Measurements from ENCODE around the gene TBC1D13. TPM values are rescaled to one million over a fixed set of nuclear protein-coding genes. Genes with fewer than 3 reads are reported as not detected.
A peak's percentile ranks its signal among the peaks of the same experiment; 100 is the strongest.

TBC1D13 gene
- polyA plus RNA-seq, 2 of the 4 experiments (the other 2 are of a cell fraction): 13.9 to 17.6 TPM

DNA sequence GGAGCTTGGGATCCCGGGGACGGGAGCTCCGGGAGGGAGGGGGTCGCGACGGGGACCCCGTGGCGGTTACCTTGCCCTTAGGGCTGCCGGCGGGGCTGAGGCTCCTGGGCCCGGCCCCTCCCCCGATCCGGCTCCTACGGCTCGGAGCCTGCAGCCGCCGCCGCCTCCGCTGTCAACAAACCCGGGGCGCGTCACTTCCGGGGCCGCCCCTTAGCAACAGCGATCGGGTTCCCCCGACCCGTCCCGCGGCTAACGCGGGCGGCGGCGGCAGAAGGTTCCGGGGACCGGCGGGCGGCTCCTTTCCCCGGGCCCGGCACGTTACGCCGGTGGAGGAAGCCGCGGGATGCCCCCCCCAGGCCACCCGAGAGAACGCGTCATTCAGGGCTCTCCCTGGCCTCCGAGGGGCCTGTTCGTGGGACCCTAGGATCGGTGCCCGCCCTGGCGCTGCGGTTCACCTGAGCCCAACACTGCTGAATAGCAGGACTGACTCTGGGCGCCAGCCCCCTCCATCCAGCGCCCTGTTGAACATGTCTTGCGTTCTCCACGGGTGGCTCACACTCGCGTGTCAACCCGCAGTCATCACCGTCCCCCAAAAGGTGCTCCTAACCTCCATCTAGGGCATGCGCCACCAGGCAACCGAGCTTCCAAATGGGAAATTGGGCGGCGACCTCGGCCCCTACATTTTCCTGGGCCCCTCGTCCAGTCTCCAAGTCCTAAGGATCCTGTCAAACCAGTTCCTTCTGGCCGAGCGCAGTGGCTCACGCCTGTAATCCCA lies 15.1 kb upstream of the TBC1D13 start, which contains the start of gene ZER1:
Gene ZER1 (minus strand): TSS at position 183 of the 775 bp plus-strand sequence. CDS start 16,362 bp downstream, outside the sequence.
- ChIA-PET POLR2A (interaction anchor here (0.7 to 1.5 kb wide), 4 partner anchors 9 to 46 kb away, joined by 3 to 4 read pairs (median 3); partner anchors contain the start of gene ENDOG), CTCF (interaction anchor here (0.6 to 2.4 kb wide), 6 partner anchors 10 to 70 kb away, joined by 3 to 6 read pairs (median 5); partner anchors contain the start of genes ENDOG and PKN3)
- Histone ChIP-seq H3K4me2 (peak within 1 kb of the TSS; percentile 85), H3K27ac (peak within 1 kb of the TSS; percentile 87 to 96), H3K4me3 (peak within 1 kb of the TSS; percentile 76), H3K4me1 (peaks cover 5% of the 10 kb centered on the region; the same call in 1 of the 3 replicates), H3K9me3 (peaks cover 11% of the 10 kb centered on the region)
- FAIRE-seq (no peak), ATAC-seq (peak; percentile 96 to 98), DNase-seq (ENCODE audit: low read depth in 1 of 2, low spot score in 1 of 2) (peak; percentile 89 to 97)
- 3% methylated on average over 26 of the region's 72 CpGs for WGBS (ENCODE audit: missing lambda C conversion rate)
- TF ChIP-seq ZC3H11A (IDR thresholded peaks at IDR 0.05): peak; percentile 21; the same call in 1 of the 2 replicates
- TF ChIP-seq CHD2 (IDR thresholded peaks at IDR 0.05; ENCODE audit: low read length, partially characterized antibody): peak; percentile 13
- TF ChIP-seq RFX5 (IDR thresholded peaks at IDR 0.05): 0 out of 2 replicates have a peak, but pooled peaks have one; percentile 71
- TF ChIP-seq JUN (IDR thresholded peaks at IDR 0.05): peak; percentile 63 to 98; a peak in 4 of 5 replicates
- TF ChIP-seq ZSCAN20 (CRISPR knock-in tag; IDR thresholded peaks at IDR 0.05): no peak
- no peak for TF ChIP-seq RARB (CRISPR knock-in tag; IDR thresholded peaks at IDR 0.05)
- TF ChIP-seq, protein P1, sequence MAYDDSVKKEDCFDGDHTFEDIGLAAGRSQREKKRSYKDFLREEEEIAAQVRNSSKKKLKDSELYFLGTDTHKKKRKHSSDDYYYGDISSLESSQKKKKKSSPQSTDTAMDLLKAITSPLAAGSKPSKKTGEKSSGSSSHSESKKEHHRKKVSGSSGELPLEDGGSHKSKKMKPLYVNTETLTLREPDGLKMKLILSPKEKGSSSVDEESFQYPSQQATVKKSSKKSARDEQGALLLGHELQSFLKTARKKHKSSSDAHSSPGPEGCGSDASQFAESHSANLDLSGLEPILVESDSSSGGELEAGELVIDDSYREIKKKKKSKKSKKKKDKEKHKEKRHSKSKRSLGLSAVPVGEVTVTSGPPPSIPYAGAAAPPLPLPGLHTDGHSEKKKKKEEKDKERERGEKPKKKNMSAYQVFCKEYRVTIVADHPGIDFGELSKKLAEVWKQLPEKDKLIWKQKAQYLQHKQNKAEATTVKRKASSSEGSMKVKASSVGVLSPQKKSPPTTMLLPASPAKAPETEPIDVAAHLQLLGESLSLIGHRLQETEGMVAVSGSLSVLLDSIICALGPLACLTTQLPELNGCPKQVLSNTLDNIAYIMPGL (CRISPR knock-in tag; IDR thresholded peaks at IDR 0.05; ENCODE audit: borderline replicate concordance): peak; percentile 40; the same call in 1 of the 2 replicates
- TF ChIP-seq FOSL2 (IDR thresholded peaks at IDR 0.05): no peak
- peak; percentile 65 for TF ChIP-seq FOSL2 (CRISPR knock-in tag; IDR thresholded peaks at IDR 0.05)
- peak; percentile 26; the same call in 1 of the 2 replicates for TF ChIP-seq KDM5A (IDR thresholded peaks at IDR 0.05)
- TF ChIP-seq GATA3 (IDR thresholded peaks at IDR 0.05; ENCODE audit: borderline replicate concordance): peak; percentile 35; the same call in 1 of the 2 replicates
- no peak for TF ChIP-seq RNF2 (IDR thresholded peaks at IDR 0.05; ENCODE audit: borderline replicate concordance, low read depth)
- TF ChIP-seq, protein P2, sequence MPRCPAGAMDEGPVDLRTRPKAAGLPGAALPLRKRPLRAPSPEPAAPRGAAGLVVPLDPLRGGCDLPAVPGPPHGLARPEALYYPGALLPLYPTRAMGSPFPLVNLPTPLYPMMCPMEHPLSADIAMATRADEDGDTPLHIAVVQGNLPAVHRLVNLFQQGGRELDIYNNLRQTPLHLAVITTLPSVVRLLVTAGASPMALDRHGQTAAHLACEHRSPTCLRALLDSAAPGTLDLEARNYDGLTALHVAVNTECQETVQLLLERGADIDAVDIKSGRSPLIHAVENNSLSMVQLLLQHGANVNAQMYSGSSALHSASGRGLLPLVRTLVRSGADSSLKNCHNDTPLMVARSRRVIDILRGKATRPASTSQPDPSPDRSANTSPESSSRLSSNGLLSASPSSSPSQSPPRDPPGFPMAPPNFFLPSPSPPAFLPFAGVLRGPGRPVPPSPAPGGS (IDR thresholded peaks at IDR 0.05): peak; percentile 58; the same call in 1 of the 3 replicates
- peak; percentile 30; the same call in 1 of the 2 replicates for TF ChIP-seq POLR2A (IDR thresholded peaks at IDR 0.05; ENCODE audit: low read length)
- no peak for TF ChIP-seq JUNB (IDR thresholded peaks at IDR 0.05)
- TF ChIP-seq SMC3 (IDR thresholded peaks at IDR 0.05): peak; percentile 38; the same call in 1 of the 3 replicates
- no peak for TF ChIP-seq TFCP2L1 (CRISPR knock-in tag; IDR thresholded peaks at IDR 0.05)
- TF ChIP-seq CBX8 (IDR thresholded peaks at IDR 0.05): no peak
- no peak for TF ChIP-seq EHF (CRISPR knock-in tag; IDR thresholded peaks at IDR 0.05)
- TF ChIP-seq EP300 (IDR thresholded peaks at IDR 0.05): no peak
- no peak for TF ChIP-seq ZFP36 (IDR thresholded peaks at IDR 0.05; ENCODE audit: borderline replicate concordance, partially characterized antibody)
- TF ChIP-seq POLR2AphosphoS2 (conservative IDR thresholded peaks at IDR 0.05; ENCODE audit: low read length): no peak
- TF ChIP-seq MYC (IDR thresholded peaks at IDR 0.05; ENCODE audit: borderline replicate concordance, low read length): peak; percentile 62; the same call in 1 of the 2 replicates
- TF ChIP-seq, protein P3, sequence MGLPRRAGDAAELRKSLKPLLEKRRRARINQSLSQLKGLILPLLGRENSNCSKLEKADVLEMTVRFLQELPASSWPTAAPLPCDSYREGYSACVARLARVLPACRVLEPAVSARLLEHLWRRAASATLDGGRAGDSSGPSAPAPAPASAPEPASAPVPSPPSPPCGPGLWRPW (IDR thresholded peaks at IDR 0.05): no peak
- 0 out of 2 replicates have a peak, but pooled peaks have one; percentile 55 for TF ChIP-seq HOXB5 (CRISPR knock-in tag; IDR thresholded peaks at IDR 0.05)
- TF ChIP-seq, protein P4, sequence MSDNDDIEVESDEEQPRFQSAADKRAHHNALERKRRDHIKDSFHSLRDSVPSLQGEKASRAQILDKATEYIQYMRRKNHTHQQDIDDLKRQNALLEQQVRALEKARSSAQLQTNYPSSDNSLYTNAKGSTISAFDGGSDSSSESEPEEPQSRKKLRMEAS (IDR thresholded peaks at IDR 0.05): peak; percentile 84
- TF ChIP-seq, protein P5, sequence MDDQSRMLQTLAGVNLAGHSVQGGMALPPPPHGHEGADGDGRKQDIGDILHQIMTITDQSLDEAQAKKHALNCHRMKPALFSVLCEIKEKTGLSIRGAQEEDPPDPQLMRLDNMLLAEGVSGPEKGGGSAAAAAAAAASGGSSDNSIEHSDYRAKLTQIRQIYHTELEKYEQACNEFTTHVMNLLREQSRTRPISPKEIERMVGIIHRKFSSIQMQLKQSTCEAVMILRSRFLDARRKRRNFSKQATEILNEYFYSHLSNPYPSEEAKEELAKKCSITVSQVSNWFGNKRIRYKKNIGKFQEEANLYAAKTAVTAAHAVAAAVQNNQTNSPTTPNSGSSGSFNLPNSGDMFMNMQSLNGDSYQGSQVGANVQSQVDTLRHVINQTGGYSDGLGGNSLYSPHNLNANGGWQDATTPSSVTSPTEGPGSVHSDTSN (IDR thresholded peaks at IDR 0.05): peak; percentile 74; the same call in 1 of the 2 replicates
- peak; percentile 48; the same call in 1 of the 2 replicates for TF ChIP-seq BHLHE40 (IDR thresholded peaks at IDR 0.05; ENCODE audit: low read depth, low read length)
- TF ChIP-seq, protein P6, sequence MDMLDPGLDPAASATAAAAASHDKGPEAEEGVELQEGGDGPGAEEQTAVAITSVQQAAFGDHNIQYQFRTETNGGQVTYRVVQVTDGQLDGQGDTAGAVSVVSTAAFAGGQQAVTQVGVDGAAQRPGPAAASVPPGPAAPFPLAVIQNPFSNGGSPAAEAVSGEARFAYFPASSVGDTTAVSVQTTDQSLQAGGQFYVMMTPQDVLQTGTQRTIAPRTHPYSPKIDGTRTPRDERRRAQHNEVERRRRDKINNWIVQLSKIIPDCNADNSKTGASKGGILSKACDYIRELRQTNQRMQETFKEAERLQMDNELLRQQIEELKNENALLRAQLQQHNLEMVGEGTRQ (IDR thresholded peaks at IDR 0.05): no peak
- peak in 1 of 2 experiments; percentile 41; a peak in 1 of 5 replicates for TF ChIP-seq RAD21 (conservative IDR thresholded peaks at IDR 0.05 in 1 of 2, IDR thresholded peaks at IDR 0.05 in 1 of 2)
- 0 out of 2 replicates have a peak, but pooled peaks have one; percentile 65 for TF ChIP-seq MAZ (IDR thresholded peaks at IDR 0.05; ENCODE audit: borderline replicate concordance, low read depth, low read length)
- peak; percentile 50; the same call in 1 of the 2 replicates for TF ChIP-seq PHF8 (IDR thresholded peaks at IDR 0.05; ENCODE audit: borderline replicate concordance, low read depth)
- TF ChIP-seq, protein P7, sequence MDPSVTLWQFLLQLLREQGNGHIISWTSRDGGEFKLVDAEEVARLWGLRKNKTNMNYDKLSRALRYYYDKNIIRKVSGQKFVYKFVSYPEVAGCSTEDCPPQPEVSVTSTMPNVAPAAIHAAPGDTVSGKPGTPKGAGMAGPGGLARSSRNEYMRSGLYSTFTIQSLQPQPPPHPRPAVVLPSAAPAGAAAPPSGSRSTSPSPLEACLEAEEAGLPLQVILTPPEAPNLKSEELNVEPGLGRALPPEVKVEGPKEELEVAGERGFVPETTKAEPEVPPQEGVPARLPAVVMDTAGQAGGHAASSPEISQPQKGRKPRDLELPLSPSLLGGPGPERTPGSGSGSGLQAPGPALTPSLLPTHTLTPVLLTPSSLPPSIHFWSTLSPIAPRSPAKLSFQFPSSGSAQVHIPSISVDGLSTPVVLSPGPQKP (IDR thresholded peaks at IDR 0.05; ENCODE audit: low read depth, low read length): no peak
- TF ChIP-seq MAFK (IDR thresholded peaks at IDR 0.05; ENCODE audit: partially characterized antibody): no peak

Measured in A549 (cell line).